HEK293 (cell line): ENCODE measurements around the gene AFDN.

Experiments used
- CTCF ChIA-PET: fragments of 350-600 bp; formaldehyde crosslinking; extraction: SDS; loops from one replicate; lab custom pipeline; 2021; ENCODE audit warnings: antibody characterized with exemption; lab: Yijun Ruan, JAX
- POLR2A ChIA-PET: fragments of 300-600 bp; formaldehyde crosslinking; extraction: SDS; loops from one replicate; lab custom pipeline; 2020; ENCODE audit warnings: antibody characterized with exemption, inconsistent platforms; lab: Yijun Ruan, JAX
- H3K27ac ChIP-seq: fragments of 200-500 bp; sonication (Bioruptor generic); 2 replicates; pipeline ENCODE4 v1.5.1; 2014; ENCODE audit warnings: low read depth, low read length, control low read depth, inconsistent platforms; ENCODE audit errors: extremely low read depth
- H3K36me3 ChIP-seq, 2 experiments: fragments of 200-500 bp in 1 of 2; sonication (Bioruptor generic) in 1 of 2; 1 replicate in 1 of 2; 2 replicates in 1 of 2; pipeline ENCODE4 v1.5.1; 2014 to 2017; ENCODE audit warnings: inconsistent platforms in 2 of 2, low read length in 2 of 2; ENCODE audit not compliant: control insufficient read depth in 2 of 2, insufficient read depth in 1 of 2
- H3K4me1 ChIP-seq: fragments of 200-500 bp; sonication (Bioruptor generic); 2 replicates; pipeline ENCODE4 v1.5.1; 2014; ENCODE audit warnings: mild to moderate bottlenecking, low read length, inconsistent platforms; ENCODE audit not compliant: control insufficient read depth, insufficient read depth
- H3K4me3 ChIP-seq: 2 replicates; pipeline ENCODE4 v1.5.1; 2011; ENCODE audit warnings: low read depth, mild to moderate bottlenecking, control low read depth, low read length, moderate library complexity
- H3K9me3 ChIP-seq: fragments of 200-500 bp; sonication (Bioruptor generic); 2 replicates; pipeline ENCODE4 v1.5.1; 2014; ENCODE audit warnings: low read depth, low read length, inconsistent platforms; ENCODE audit not compliant: control insufficient read depth, insufficient read depth
- IKZF3 ChIP-seq: fragments of 450-650 bp; IDR thresholded peaks from 2 replicates; pipeline ENCODE4 v1.5.0; 2018; ENCODE audit warnings: missing biosample characterization, mild to moderate bottlenecking, missing genetic modification characterization, moderate library complexity
- KLF1 ChIP-seq: fragments of 450-650 bp; formaldehyde crosslinking; IDR thresholded peaks from 2 replicates; pipeline ENCODE4 v1.5.1; 2016; ENCODE audit warnings: missing biosample characterization, missing genetic modification characterization
- KLF17 ChIP-seq: fragments of 450-650 bp; formaldehyde crosslinking; IDR thresholded peaks from 2 replicates; pipeline ENCODE4 v1.5.1; 2016; ENCODE audit warnings: missing biosample characterization, missing genetic modification characterization
- KLF9 ChIP-seq: fragments of 450-650 bp; formaldehyde crosslinking; IDR thresholded peaks from 2 replicates; pipeline ENCODE4 v1.5.1; 2016; ENCODE audit warnings: missing biosample characterization, missing genetic modification characterization, low read depth
- PRDM1 ChIP-seq: fragments of 450-650 bp; formaldehyde crosslinking; IDR thresholded peaks from 2 replicates; pipeline ENCODE4; 2016; ENCODE audit warnings: missing biosample characterization, missing genetic modification characterization
- PRDM6 ChIP-seq: fragments of 450-650 bp; formaldehyde crosslinking; IDR thresholded peaks from 2 replicates; pipeline ENCODE4 v1.5.1; 2017; ENCODE audit warnings: missing biosample characterization, missing genetic modification characterization
- TRIM28 ChIP-seq: IDR thresholded peaks from 2 replicates; pipeline ENCODE4 v1.6.1; 2011; ENCODE audit warnings: low read length, control low read depth, borderline replicate concordance
- YY2 ChIP-seq: fragments of 450-650 bp; formaldehyde crosslinking; IDR thresholded peaks from 2 replicates; pipeline ENCODE4 v1.5.1; 2016; ENCODE audit warnings: missing biosample characterization, missing genetic modification characterization
- ZBTB21 ChIP-seq: fragments of 450-650 bp; formaldehyde crosslinking; IDR thresholded peaks from 2 replicates; pipeline ENCODE4 v1.5.1; 2017; ENCODE audit warnings: missing biosample characterization, missing genetic modification characterization
- ZBTB48 ChIP-seq: fragments of 450-650 bp; formaldehyde crosslinking; IDR thresholded peaks from 2 replicates; pipeline ENCODE4 v1.5.1; 2016; ENCODE audit warnings: missing biosample characterization, missing genetic modification characterization
- ZNF132 ChIP-seq: fragments of 450-650 bp; formaldehyde crosslinking; IDR thresholded peaks from 2 replicates; pipeline ENCODE4 v1.5.1; 2017; ENCODE audit warnings: missing biosample characterization, missing genetic modification characterization, borderline replicate concordance
- ZNF341 ChIP-seq: fragments of 450-650 bp; formaldehyde crosslinking; IDR thresholded peaks from 2 replicates; pipeline ENCODE4; 2016; ENCODE audit warnings: low read depth, missing biosample characterization, missing genetic modification characterization
- ZNF433 ChIP-seq: fragments of 450-650 bp; formaldehyde crosslinking; IDR thresholded peaks from 2 replicates; pipeline ENCODE4 v1.5.1; 2016; ENCODE audit warnings: missing biosample characterization, missing genetic modification characterization, low read depth
- ZNF629 ChIP-seq: fragments of 450-650 bp; formaldehyde crosslinking; IDR thresholded peaks from 2 replicates; pipeline ENCODE4 v1.5.1; 2017; ENCODE audit warnings: missing biosample characterization, missing genetic modification characterization
- ZNF701 ChIP-seq: fragments of 450-650 bp; formaldehyde crosslinking; IDR thresholded peaks from 2 replicates; pipeline ENCODE4 v1.5.1; 2016; ENCODE audit warnings: missing biosample characterization, missing genetic modification characterization
- ZNF747 ChIP-seq: fragments of 450-650 bp; formaldehyde crosslinking; IDR thresholded peaks from 2 replicates; pipeline ENCODE4 v1.5.1; 2016; ENCODE audit warnings: missing biosample characterization, missing genetic modification characterization
- ZNF837 ChIP-seq: fragments of 450-650 bp; formaldehyde crosslinking; IDR thresholded peaks from 2 replicates; pipeline ENCODE4 v1.5.1; 2016; ENCODE audit warnings: missing biosample characterization, missing genetic modification characterization
- TF ChIP-seq, protein P1 (sequence below): fragments of 450-650 bp; formaldehyde crosslinking; IDR thresholded peaks from 2 replicates; pipeline ENCODE4 v1.5.1; 2016; ENCODE audit warnings: missing biosample characterization, missing genetic modification characterization
- TF ChIP-seq, protein P2 (sequence below): fragments of 450-650 bp; formaldehyde crosslinking; conservative IDR thresholded peaks from 2 replicates; pipeline ENCODE4 v1.5.1; 2016; ENCODE audit warnings: low read depth, missing biosample characterization, missing genetic modification characterization
- TF ChIP-seq, protein P3 (sequence below): fragments of 450-650 bp; formaldehyde crosslinking; IDR thresholded peaks from 2 replicates; pipeline ENCODE4 v1.5.1; 2016; ENCODE audit warnings: missing biosample characterization, missing genetic modification characterization, borderline replicate concordance

AFDN gene

GRCh38 chr6:167861424-167861823, 34.7 kb downstream of the AFDN start (continued):
- TF ChIP-seq, protein P1, sequence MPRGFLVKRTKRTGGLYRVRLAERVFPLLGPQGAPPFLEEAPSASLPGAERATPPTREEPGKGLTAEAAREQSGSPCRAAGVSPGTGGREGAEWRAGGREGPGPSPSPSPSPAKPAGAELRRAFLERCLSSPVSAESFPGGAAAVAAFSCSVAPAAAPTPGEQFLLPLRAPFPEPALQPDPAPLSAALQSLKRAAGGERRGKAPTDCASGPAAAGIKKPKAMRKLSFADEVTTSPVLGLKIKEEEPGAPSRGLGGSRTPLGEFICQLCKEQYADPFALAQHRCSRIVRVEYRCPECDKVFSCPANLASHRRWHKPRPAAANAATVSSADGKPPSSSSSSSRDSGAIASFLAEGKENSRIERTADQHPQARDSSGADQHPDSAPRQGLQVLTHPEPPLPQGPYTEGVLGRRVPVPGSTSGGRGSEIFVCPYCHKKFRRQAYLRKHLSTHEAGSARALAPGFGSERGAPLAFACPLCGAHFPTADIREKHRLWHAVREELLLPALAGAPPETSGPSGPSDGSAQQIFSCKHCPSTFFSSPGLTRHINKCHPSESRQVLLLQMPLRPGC (tag by site-specific recombination): no peak
- TF ChIP-seq, protein P2, sequence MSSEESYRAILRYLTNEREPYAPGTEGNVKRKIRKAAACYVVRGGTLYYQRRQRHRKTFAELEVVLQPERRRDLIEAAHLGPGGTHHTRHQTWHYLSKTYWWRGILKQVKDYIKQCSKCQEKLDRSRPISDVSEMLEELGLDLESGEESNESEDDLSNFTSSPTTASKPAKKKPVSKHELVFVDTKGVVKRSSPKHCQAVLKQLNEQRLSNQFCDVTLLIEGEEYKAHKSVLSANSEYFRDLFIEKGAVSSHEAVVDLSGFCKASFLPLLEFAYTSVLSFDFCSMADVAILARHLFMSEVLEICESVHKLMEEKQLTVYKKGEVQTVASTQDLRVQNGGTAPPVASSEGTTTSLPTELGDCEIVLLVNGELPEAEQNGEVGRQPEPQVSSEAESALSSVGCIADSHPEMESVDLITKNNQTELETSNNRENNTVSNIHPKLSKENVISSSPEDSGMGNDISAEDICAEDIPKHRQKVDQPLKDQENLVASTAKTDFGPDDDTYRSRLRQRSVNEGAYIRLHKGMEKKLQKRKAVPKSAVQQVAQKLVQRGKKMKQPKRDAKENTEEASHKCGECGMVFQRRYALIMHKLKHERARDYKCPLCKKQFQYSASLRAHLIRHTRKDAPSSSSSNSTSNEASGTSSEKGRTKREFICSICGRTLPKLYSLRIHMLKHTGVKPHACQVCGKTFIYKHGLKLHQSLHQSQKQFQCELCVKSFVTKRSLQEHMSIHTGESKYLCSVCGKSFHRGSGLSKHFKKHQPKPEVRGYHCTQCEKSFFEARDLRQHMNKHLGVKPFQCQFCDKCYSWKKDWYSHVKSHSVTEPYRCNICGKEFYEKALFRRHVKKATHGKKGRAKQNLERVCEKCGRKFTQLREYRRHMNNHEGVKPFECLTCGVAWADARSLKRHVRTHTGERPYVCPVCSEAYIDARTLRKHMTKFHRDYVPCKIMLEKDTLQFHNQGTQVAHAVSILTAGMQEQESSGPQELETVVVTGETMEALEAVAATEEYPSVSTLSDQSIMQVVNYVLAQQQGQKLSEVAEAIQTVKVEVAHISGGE (tag by site-specific recombination): no peak
- TF ChIP-seq PRDM6 (tag by site-specific recombination) (peak; percentile 72), PRDM1 (tag by site-specific recombination) (0 out of 2 replicates have a peak, but pooled peaks have one; percentile 27), ZNF433 (tag by site-specific recombination) (no peak), ZNF132 (tag by site-specific recombination) (no peak), ZNF341 (tag by site-specific recombination) (no peak), ZBTB21 (no peak), ZBTB48 (tag by site-specific recombination) (no peak)

DNA sequence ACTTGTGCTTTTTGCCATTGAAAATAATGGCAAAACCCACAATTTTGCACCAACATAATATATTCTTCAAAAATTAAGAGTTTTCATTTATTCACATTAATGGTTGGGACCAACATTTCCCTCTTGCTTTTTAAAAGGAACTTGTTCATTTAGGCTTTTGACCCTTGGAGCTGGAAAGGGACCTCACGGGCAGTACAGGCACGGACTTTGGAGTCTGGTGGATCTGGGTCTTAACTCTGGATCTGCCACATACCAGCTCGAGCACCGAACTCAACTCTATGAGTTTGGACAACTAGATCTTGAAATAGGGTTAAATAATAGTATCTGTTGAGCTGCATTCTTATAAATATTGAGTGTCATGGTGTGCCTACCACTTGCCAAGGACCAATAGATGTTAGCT, 37.2 kb downstream of the AFDN start:
- Histone ChIP-seq H3K9me3 (no peaks in the 10 kb centered on the region), H3K36me3 (peaks cover 4 to 30% of the 10 kb centered on the region in 2 experiments; a peak in 2 of 3 replicates), H3K27ac (no peak overlapping the region), H3K4me3 (no peak overlapping the region), H3K4me1 (peaks cover 24% of the 10 kb centered on the region)
- ChIA-PET POLR2A (no interaction called here), CTCF (interaction anchor here (1.0 kb wide), 1 partner anchor 22 kb away, joined by 3 read pairs; no protein-coding TSS in a partner anchor)
- TF ChIP-seq KLF17 (no peak), ZNF747 (tag by site-specific recombination) (no peak), KLF9 (tag by site-specific recombination) (no peak), KLF1 (tag by site-specific recombination) (no peak), TRIM28 (no peak), ZNF629 (tag by site-specific recombination) (no peak), YY2 (tag by site-specific recombination) (no peak), IKZF3 (tag by site-specific recombination) (no peak), ZNF701 (tag by site-specific recombination) (no peak), ZNF837 (tag by site-specific recombination) (no peak)
- TF ChIP-seq, protein P3, sequence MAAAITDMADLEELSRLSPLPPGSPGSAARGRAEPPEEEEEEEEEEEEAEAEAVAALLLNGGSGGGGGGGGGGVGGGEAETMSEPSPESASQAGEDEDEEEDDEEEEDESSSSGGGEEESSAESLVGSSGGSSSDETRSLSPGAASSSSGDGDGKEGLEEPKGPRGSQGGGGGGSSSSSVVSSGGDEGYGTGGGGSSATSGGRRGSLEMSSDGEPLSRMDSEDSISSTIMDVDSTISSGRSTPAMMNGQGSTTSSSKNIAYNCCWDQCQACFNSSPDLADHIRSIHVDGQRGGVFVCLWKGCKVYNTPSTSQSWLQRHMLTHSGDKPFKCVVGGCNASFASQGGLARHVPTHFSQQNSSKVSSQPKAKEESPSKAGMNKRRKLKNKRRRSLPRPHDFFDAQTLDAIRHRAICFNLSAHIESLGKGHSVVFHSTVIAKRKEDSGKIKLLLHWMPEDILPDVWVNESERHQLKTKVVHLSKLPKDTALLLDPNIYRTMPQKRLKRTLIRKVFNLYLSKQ (tag by site-specific recombination): no peak
- TF ChIP-seq, all 188 proteins: peak for 0
